ENCODE measurements around the gene TLL1. TPM values are rescaled to one million over a fixed set of nuclear protein-coding genes. Genes with fewer than 3 reads are reported as not detected.

TLL1 gene
- polyA plus RNA-seq, 2 of the 4 experiments (the other 2 are of a cell fraction): 0.01 to 0.13 TPM

DNA sequence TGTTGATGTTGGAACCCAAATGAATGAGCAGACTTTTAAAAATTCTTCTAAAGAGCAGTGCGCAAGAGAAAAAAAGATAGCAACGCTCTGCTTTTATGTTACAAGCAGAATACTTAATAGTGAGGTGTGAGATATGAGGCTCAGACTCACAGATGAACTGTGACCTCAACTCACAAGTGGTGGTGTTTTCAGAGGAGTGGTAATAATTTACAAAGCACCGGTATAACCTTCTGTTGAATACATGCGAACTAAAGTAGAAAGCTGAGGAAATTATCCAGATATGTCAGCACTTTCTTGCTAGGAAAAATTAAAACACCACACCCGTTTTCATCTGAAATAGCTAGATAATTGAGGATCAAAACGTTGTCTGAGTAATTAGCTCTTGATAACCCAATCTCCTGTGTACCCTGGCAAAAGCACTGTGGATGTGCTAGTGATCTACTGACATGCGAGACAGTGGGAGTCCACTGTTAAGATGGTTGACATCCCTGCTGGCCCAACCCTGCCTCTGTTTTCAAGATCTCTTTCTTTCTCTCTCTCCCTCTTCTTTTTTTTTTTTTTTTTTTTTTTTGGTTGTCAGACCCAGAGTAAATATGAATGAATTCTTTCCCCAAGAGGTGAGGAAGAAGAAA is 6.9 kb upstream of the TLL1 start:
- DNase-seq (ENCODE audit: low read depth in 1 of 2, low spot score in 1 of 2): no peak
- H3K27ac ChIP-seq: no peak overlapping the region
- no peak overlapping the region for H3K4me3 ChIP-seq
- ChIA-PET CTCF (no interaction called here), POLR2A (no interaction called here)
- ATAC-seq: no peak
- no peak for TF ChIP-seq FOXS1 (CRISPR knock-in tag; IDR thresholded peaks at IDR 0.05)
- TF ChIP-seq, protein P1, sequence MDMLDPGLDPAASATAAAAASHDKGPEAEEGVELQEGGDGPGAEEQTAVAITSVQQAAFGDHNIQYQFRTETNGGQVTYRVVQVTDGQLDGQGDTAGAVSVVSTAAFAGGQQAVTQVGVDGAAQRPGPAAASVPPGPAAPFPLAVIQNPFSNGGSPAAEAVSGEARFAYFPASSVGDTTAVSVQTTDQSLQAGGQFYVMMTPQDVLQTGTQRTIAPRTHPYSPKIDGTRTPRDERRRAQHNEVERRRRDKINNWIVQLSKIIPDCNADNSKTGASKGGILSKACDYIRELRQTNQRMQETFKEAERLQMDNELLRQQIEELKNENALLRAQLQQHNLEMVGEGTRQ (IDR thresholded peaks at IDR 0.05): no peak
- no peak for TF ChIP-seq MYC (IDR thresholded peaks at IDR 0.05; ENCODE audit: borderline replicate concordance, low read length)
- no peak for TF ChIP-seq JUN (IDR thresholded peaks at IDR 0.05)
- TF ChIP-seq EHMT2 (IDR thresholded peaks at IDR 0.05; ENCODE audit: low read depth): no peak
- TF ChIP-seq GATA3 (IDR thresholded peaks at IDR 0.05; ENCODE audit: borderline replicate concordance): no peak
- no peak for TF ChIP-seq HOXB13 (CRISPR knock-in tag; IDR thresholded peaks at IDR 0.05; ENCODE audit: low read depth)
- TF ChIP-seq NFE2L2 (conservative IDR thresholded peaks at IDR 0.05; ENCODE audit: low read length): no peak
- TF ChIP-seq BHLHE40 (IDR thresholded peaks at IDR 0.05; ENCODE audit: low read depth, low read length): no peak
- TF ChIP-seq NPAS2 (CRISPR knock-in tag; IDR thresholded peaks at IDR 0.05; ENCODE audit: borderline replicate concordance): no peak
- no peak for TF ChIP-seq RAD21 (conservative IDR thresholded peaks at IDR 0.05 in 1 of 2, IDR thresholded peaks at IDR 0.05 in 1 of 2)
- no peak for TF ChIP-seq KDM1A (IDR thresholded peaks at IDR 0.05; ENCODE audit: low read depth)
- TF ChIP-seq JUNB (IDR thresholded peaks at IDR 0.05): no peak
- no peak for TF ChIP-seq POLR2A (IDR thresholded peaks at IDR 0.05; ENCODE audit: low read length)
- TF ChIP-seq ZSCAN20 (CRISPR knock-in tag; IDR thresholded peaks at IDR 0.05): no peak
- TF ChIP-seq HOXB5 (CRISPR knock-in tag; IDR thresholded peaks at IDR 0.05): no peak
- no peak for TF ChIP-seq TP53 (CRISPR knock-in tag; IDR thresholded peaks at IDR 0.05)
- H3K4me2 ChIP-seq: no peak overlapping the region
- no peaks in the 10 kb centered on the region for H3K9me3 ChIP-seq
- no peak for FAIRE-seq
- H3K4me1 ChIP-seq: no peaks in the 10 kb centered on the region
- WGBS (ENCODE audit: missing lambda C conversion rate): 42% methylated on average over 7 of the region's 7 CpGs

DNA sequence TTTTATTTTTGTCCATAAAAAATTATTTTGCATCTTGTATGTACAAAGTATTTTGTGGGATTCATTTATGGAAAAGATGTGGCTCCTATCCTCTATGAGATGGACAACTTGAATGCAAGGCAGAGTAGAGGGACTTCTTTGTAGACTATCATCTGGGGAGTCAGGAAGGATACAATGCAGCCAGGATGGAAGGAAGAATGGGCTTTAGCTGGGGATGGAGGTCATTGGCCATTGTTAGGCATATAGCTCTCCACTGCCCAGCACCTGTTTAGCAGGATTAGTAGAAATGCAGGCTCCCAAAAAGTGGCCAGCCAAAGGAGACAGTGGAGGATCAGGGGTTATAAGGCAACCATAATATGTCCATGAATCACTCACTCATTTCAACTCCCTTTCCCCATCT is 5.1 kb upstream of the TLL1 start:
- Histone ChIP-seq H3K27ac (no peak overlapping the region), H3K9me3 (no peaks in the 10 kb centered on the region), H3K4me2 (no peak overlapping the region), H3K4me1 (peaks cover 2% of the 10 kb centered on the region; the same call in 1 of the 3 replicates), H3K4me3 (no peak overlapping the region)
- no peak for TF ChIP-seq PHF8 (IDR thresholded peaks at IDR 0.05; ENCODE audit: borderline replicate concordance, low read depth)
- no peak for TF ChIP-seq NR3C1 (IDR thresholded peaks at IDR 0.05)
- no peak for TF ChIP-seq CBX2 (IDR thresholded peaks at IDR 0.05; ENCODE audit: borderline replicate concordance, low read depth)
- DNase-seq (ENCODE audit: low read depth in 1 of 2, low spot score in 1 of 2): no peak
- no peak for FAIRE-seq
- CTCF ChIA-PET: no interaction called here
- POLR2A ChIA-PET: no interaction called here
- ATAC-seq: no peak

DNA sequence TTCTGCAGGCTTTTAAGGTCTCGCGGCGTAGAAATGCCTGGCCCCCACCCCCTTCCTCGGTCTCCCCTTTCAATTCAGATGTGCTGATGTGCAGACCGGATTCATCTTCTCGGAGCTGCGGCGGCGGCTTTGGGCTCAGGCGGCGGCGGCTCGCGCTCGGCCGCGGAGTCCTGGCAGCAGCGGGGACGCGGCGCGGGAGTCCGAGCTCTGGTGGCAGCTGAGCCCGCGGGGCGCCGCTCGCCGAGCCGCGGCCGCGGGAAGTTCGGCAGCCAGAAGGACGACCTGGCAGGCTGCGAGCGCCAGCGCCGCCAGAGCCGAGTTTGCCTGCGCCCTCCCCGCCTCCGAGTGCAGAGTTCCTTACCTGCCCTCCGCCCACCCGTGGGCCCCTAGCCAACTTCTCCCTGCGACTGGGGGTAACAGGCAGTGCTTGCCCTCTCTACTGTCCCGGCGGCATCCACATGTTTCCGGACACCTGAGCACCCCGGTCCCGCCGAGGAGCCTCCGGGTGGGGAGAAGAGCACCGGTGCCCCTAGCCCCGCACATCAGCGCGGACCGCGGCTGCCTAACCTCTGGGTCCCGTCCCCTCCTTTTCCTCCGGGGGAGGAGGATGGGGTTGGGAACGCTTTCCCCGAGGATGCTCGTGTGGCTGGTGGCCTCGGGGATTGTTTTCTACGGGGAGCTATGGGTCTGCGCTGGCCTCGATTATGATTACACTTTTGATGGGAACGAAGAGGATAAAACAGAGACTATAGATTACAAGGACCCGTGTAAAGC is 448 bp downstream of the TLL1 start:
- peak; percentile 7 to 17 for DNase-seq (ENCODE audit: low read depth in 1 of 2, low spot score in 1 of 2)

More for the DNA sequence above, 448 bp downstream of the TLL1 start:
- FAIRE-seq (no peak), ATAC-seq (peak; percentile 71 to 83)
- Histone ChIP-seq H3K4me2 (peak overlapping the region; percentile 97), H3K4me3 (peak overlapping the region; percentile 47), H3K4me1 (peaks cover 7% of the 10 kb centered on the region; the same call in 1 of the 3 replicates), H3K9me3 (no peaks in the 10 kb centered on the region), H3K27ac (0 out of 6 replicates have a peak overlapping the region, but pooled peaks of 1 of the 2 experiments have one; percentile 7)
- WGBS (ENCODE audit: missing lambda C conversion rate): 6% methylated on average over 3 of the region's 70 CpGs
- TF ChIP-seq HDAC2 (IDR thresholded peaks at IDR 0.05): no peak
- no peak for TF ChIP-seq EHMT2 (IDR thresholded peaks at IDR 0.05; ENCODE audit: low read depth)
- no peak for TF ChIP-seq MAFK (IDR thresholded peaks at IDR 0.05; ENCODE audit: partially characterized antibody)
- TF ChIP-seq E2F6 (IDR thresholded peaks at IDR 0.05; ENCODE audit: borderline replicate concordance, low read depth): no peak
- no peak for TF ChIP-seq BCL3 (IDR thresholded peaks at IDR 0.05)
- no peak for TF ChIP-seq CBX8 (IDR thresholded peaks at IDR 0.05)
- no peak for TF ChIP-seq CHD2 (IDR thresholded peaks at IDR 0.05; ENCODE audit: low read length, partially characterized antibody)
- no peak for TF ChIP-seq EP300 (IDR thresholded peaks at IDR 0.05)
- no peak for TF ChIP-seq FOXS1 (CRISPR knock-in tag; IDR thresholded peaks at IDR 0.05)
- no peak for TF ChIP-seq MYC (IDR thresholded peaks at IDR 0.05; ENCODE audit: borderline replicate concordance, low read length)
- no peak for TF ChIP-seq NPAS2 (CRISPR knock-in tag; IDR thresholded peaks at IDR 0.05; ENCODE audit: borderline replicate concordance)
- TF ChIP-seq ZNF302 (CRISPR knock-in tag; IDR thresholded peaks at IDR 0.05): no peak
- TF ChIP-seq CHD4 (IDR thresholded peaks at IDR 0.05; ENCODE audit: borderline replicate concordance): no peak
- no peak for TF ChIP-seq HOXB5 (CRISPR knock-in tag; IDR thresholded peaks at IDR 0.05)
- TF ChIP-seq EHF (CRISPR knock-in tag; IDR thresholded peaks at IDR 0.05): no peak
- no peak for TF ChIP-seq KDM5A (IDR thresholded peaks at IDR 0.05)
- TF ChIP-seq BHLHE40 (IDR thresholded peaks at IDR 0.05; ENCODE audit: low read depth, low read length): no peak
- TF ChIP-seq MAZ (IDR thresholded peaks at IDR 0.05; ENCODE audit: borderline replicate concordance, low read depth, low read length): no peak
- ChIA-PET POLR2A (no interaction called here), CTCF (interaction anchor here (0.9 kb wide), 1 partner anchor 329 kb away, joined by 3 read pairs; no protein-coding TSS in a partner anchor)

Measured in A549 (cell line).